Measurements from ENCODE around the gene BTBD19. TPM values are rescaled to one million over a fixed set of nuclear protein-coding genes. Genes with fewer than 3 reads are reported as not detected.
"Not testable (repeated sequence)": the region's sequence is repeated elsewhere in the genome, so short reads cannot be mapped to it uniquely, and the experiment has no call there.

The BTBD19 gene
- total RNA-seq, 1 experiment from 2014 or later, result 11.6 TPM

DNA sequence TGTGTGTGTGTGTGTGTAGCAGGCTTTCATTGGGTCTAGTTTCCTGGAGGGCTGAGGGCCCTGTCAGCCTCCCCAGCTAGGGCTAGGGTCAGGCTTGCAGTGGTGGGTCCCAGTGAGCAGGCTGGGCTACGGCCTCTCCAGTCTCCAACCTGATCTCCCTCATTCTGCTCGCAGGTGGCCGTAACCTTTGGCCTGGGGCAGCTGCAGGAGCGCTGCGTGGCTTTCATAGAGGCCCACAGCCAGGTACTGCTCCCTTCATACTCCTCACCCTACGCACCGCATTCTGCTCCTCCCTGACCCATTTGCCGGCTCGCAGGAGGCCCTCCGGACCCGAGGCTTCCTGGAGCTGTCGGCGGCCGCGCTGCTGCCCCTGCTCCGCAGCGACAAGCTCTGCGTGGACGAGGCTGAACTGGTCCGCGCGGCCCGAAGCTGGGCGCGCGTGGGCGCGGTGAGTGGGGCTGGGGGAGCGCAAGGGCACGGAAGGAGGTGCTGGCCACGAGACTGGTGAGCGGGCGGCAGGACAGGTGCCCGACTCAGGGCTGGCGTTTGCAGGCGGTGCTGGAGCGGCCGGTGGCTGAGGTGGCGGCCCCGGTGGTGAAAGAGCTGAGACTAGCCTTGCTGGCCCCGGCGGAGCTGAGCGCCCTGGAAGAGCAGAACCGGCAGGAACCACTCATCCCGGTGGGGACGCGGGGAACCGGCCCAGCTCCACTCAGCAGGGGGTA, 4.7 kb downstream of the BTBD19 start:
- ATAC-seq (no peak), DNase-seq (ENCODE audit: low read depth, low spot score) (no peak)
- peaks cover 39 to 56% of the 10 kb centered on the region in 2 experiments for H3K4me1 ChIP-seq (ENCODE audit: control insufficient read depth in 1 of 2, insufficient read depth in 2 of 2, low read length in 2 of 2)
- H3K9me2 ChIP-seq (ENCODE audit: insufficient read depth), result no peaks in the 10 kb centered on the region
- H3K79me2 ChIP-seq (ENCODE audit: insufficient read depth, low read length), result no peaks in the 10 kb centered on the region
- ChIA-PET CTCF (interaction anchor here (2.9 kb wide), 1 partner anchor 13 kb away, joined by 8 read pairs; the partner anchor contains the start of gene PLK3), POLR2A (interaction anchor here (1.8 to 2.7 kb wide), 2 partner anchors 13 to 92 kb away, joined by 4 to 14 read pairs; partner anchors contain the start of gene PLK3), RAD21 (ENCODE audit: low non-redundant PET in 1 of 2, low total read pairs in 2 of 2, uncharacterized antibody in 2 of 2, unreplicated experiment in 2 of 2) (no interaction called here)
- H4K20me1 ChIP-seq (ENCODE audit: insufficient read depth), result no peaks in the 10 kb centered on the region
- no peaks in the 10 kb centered on the region for H3K9me3 ChIP-seq (ENCODE audit: control insufficient read depth in 1 of 2, insufficient read depth in 1 of 2, low read depth in 1 of 2, low read length in 2 of 2)
- H3K27ac ChIP-seq (ENCODE audit: low read depth, low read length), result no peak overlapping the region
- BruUV-seq (replicated peaks), result no TSS peak
- no peaks in the 10 kb centered on the region for H3K36me3 ChIP-seq (ENCODE audit: control insufficient read depth in 1 of 2, insufficient read depth in 2 of 2, low read length in 2 of 2)
- H3K9ac ChIP-seq (ENCODE audit: low read length), result no peak overlapping the region
- no peak overlapping the region for H2AFZ ChIP-seq (ENCODE audit: low read depth, low read length, poor library complexity, severe bottlenecking)
- no peak for TF ChIP-seq POLR2A (IDR thresholded peaks at IDR 0.05; ENCODE audit: borderline replicate concordance, extremely low read depth, insufficient read depth, insufficient read length)
- TF ChIP-seq, protein P1, sequence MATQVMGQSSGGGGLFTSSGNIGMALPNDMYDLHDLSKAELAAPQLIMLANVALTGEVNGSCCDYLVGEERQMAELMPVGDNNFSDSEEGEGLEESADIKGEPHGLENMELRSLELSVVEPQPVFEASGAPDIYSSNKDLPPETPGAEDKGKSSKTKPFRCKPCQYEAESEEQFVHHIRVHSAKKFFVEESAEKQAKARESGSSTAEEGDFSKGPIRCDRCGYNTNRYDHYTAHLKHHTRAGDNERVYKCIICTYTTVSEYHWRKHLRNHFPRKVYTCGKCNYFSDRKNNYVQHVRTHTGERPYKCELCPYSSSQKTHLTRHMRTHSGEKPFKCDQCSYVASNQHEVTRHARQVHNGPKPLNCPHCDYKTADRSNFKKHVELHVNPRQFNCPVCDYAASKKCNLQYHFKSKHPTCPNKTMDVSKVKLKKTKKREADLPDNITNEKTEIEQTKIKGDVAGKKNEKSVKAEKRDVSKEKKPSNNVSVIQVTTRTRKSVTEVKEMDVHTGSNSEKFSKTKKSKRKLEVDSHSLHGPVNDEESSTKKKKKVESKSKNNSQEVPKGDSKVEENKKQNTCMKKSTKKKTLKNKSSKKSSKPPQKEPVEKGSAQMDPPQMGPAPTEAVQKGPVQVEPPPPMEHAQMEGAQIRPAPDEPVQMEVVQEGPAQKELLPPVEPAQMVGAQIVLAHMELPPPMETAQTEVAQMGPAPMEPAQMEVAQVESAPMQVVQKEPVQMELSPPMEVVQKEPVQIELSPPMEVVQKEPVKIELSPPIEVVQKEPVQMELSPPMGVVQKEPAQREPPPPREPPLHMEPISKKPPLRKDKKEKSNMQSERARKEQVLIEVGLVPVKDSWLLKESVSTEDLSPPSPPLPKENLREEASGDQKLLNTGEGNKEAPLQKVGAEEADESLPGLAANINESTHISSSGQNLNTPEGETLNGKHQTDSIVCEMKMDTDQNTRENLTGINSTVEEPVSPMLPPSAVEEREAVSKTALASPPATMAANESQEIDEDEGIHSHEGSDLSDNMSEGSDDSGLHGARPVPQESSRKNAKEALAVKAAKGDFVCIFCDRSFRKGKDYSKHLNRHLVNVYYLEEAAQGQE (IDR thresholded peaks at IDR 0.05; ENCODE audit: low read depth), result no peak
- no peak overlapping the region for H3K4me3 ChIP-seq (replicated peaks in 1 of 2; ENCODE audit: low read depth in 1 of 2, low read length in 2 of 2)
- intact Hi-C loops (cut with micrococcal nuclease), result no loop called here
- H3K4me2 ChIP-seq (ENCODE audit: low read length), result no peak overlapping the region
- no peaks in the 10 kb centered on the region for H3K27me3 ChIP-seq (ENCODE audit: insufficient read depth, low read length)

DNA sequence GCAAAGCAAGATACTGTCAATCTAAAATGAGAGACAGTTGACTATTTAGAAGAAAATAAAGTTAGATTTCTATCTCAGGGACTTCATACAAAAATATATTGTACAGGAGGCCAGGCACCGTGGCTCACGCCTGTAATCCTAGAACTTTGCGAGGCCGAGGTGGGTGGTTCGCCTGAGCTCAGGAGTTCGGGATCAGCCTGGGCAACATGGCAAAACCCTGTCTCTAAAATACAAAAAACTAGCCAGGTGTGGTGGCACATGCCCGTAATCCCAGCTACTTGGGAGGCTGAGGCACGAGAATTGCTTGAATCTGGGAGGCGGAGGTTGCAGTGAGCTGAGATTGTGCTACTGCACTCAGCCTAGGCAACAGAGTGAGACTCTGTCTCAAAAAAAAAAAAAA, 7.6 kb downstream of the BTBD19 start:
- H3K79me2 ChIP-seq (ENCODE audit: insufficient read depth, low read length); ATAC-seq; CTCF ChIA-PET; H3K4me3 ChIP-seq (replicated peaks in 1 of 2; ENCODE audit: low read depth in 1 of 2, low read length in 2 of 2); RAD21 ChIA-PET (ENCODE audit: low non-redundant PET in 1 of 2, low total read pairs in 2 of 2, uncharacterized antibody in 2 of 2, unreplicated experiment in 2 of 2); H3K27me3 ChIP-seq (ENCODE audit: insufficient read depth, low read length); H4K20me1 ChIP-seq (ENCODE audit: insufficient read depth); DNase-seq (ENCODE audit: low read depth, low spot score); H3K9me3 ChIP-seq (ENCODE audit: control insufficient read depth in 1 of 2, insufficient read depth in 1 of 2, low read depth in 1 of 2, low read length in 2 of 2); H2AFZ ChIP-seq (ENCODE audit: low read depth, low read length, poor library complexity, severe bottlenecking); BruUV-seq (replicated peaks); H3K9ac ChIP-seq (ENCODE audit: low read length); H3K9me2 ChIP-seq (ENCODE audit: insufficient read depth); intact Hi-C loops (cut with micrococcal nuclease); H3K4me2 ChIP-seq (ENCODE audit: low read length); H3K36me3 ChIP-seq (ENCODE audit: control insufficient read depth in 1 of 2, insufficient read depth in 2 of 2, low read length in 2 of 2); H3K27ac ChIP-seq (ENCODE audit: low read depth, low read length): not testable (repeated sequence)
- peaks cover 22 to 53% of the 10 kb centered on the region in 2 experiments for H3K4me1 ChIP-seq (ENCODE audit: control insufficient read depth in 1 of 2, insufficient read depth in 2 of 2, low read length in 2 of 2)
- POLR2A ChIA-PET, result interaction anchor here (0.8 to 9.1 kb wide), 2 partner anchors 8 to 94 kb away, joined by 3 to 200 read pairs; partner anchors contain the start of genes BTBD19 and DYNLT4

All from HCT116 (cell line).